ENCODE results near the gene CAPN11. TPM values are rescaled to one million over a fixed set of nuclear protein-coding genes. Genes with fewer than 3 reads are reported as not detected.

Gene CAPN11
- total and polyA plus RNA-seq, 9 of the 15 experiments (the other 6 are each of a cell fraction or from before 2014, with no cell fraction given) = 0.03 to 0.61 (median 0.17) TPM; not detected in 1

DNA sequence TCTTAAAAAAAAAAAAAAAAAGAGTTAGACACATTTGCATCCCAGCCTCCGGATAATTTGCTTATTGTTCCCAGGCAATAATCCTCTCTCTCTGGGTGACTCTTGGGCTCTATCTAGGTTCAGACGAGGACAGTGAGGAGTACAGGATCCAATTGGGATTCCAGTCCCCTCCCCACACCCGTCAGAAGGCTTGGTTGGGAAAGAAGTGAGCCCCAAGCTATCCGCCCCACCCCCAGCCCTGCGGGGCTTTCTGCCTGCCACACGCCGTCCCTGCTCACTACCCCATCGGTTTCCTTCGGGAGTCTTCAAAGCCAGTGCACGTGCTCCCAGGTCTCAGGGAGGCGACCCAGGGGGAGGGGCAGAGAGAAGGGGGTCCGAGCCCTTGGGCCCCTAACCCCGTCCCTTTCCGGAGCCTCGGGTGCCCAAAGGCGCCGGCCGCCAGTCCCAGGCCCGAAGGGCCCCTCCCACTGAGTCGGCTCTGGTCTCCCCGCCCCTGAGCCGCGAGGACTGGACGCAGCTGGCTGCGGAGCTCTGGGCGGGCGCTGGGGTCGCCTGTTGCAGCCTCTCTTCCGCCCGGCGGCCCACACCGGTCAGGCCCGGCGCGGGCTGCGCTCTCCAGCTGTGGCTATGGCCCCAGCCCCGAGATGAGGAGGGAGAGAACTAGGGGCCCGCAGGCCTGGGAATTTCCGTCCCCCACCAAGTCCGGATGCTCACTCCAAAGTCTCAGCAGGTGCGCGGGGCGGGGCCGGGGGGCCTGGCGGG is 60.6 kb downstream of the CAPN11 start (continued):
- TF ChIP-seq ATF1 (CRISPR knock-in tag; IDR thresholded peaks at IDR 0.05) (no peak), ATF1 (tag; IDR thresholded peaks at IDR 0.05) (peak; percentile 41; the same call in 1 of the 2 replicates), ZSCAN29 (IDR thresholded peaks at IDR 0.05) (0 out of 2 replicates have a peak, but pooled peaks have one; percentile 30), XRCC5 (IDR thresholded peaks at IDR 0.05; ENCODE audit: low read depth, low read length) (peak; percentile 78; the same call in 1 of the 2 replicates), NRF1 (conservative IDR thresholded peaks at IDR 0.05 in 1 of 2, IDR thresholded peaks at IDR 0.05 in 1 of 2) (peak; percentile 77 to 79), PYGO2 (tag; IDR thresholded peaks at IDR 0.05) (no peak), ZNF586 (CRISPR knock-in tag; conservative IDR thresholded peaks at IDR 0.05) (no peak), ZNF583 (CRISPR knock-in tag; IDR thresholded peaks at IDR 0.05) (0 out of 2 replicates have a peak, but pooled peaks have one; percentile 38), KDM2B (CRISPR knock-in tag; IDR thresholded peaks at IDR 0.05) (0 out of 2 replicates have a peak, but pooled peaks have one; percentile 21), ZNF79 (CRISPR knock-in tag; IDR thresholded peaks at IDR 0.05; ENCODE audit: low read depth) (no peak), SAFB2 (IDR thresholded peaks at IDR 0.05; ENCODE audit: borderline replicate concordance, low read depth, low read length, severe bottlenecking) (no peak)
- TF ChIP-seq, protein P1, sequence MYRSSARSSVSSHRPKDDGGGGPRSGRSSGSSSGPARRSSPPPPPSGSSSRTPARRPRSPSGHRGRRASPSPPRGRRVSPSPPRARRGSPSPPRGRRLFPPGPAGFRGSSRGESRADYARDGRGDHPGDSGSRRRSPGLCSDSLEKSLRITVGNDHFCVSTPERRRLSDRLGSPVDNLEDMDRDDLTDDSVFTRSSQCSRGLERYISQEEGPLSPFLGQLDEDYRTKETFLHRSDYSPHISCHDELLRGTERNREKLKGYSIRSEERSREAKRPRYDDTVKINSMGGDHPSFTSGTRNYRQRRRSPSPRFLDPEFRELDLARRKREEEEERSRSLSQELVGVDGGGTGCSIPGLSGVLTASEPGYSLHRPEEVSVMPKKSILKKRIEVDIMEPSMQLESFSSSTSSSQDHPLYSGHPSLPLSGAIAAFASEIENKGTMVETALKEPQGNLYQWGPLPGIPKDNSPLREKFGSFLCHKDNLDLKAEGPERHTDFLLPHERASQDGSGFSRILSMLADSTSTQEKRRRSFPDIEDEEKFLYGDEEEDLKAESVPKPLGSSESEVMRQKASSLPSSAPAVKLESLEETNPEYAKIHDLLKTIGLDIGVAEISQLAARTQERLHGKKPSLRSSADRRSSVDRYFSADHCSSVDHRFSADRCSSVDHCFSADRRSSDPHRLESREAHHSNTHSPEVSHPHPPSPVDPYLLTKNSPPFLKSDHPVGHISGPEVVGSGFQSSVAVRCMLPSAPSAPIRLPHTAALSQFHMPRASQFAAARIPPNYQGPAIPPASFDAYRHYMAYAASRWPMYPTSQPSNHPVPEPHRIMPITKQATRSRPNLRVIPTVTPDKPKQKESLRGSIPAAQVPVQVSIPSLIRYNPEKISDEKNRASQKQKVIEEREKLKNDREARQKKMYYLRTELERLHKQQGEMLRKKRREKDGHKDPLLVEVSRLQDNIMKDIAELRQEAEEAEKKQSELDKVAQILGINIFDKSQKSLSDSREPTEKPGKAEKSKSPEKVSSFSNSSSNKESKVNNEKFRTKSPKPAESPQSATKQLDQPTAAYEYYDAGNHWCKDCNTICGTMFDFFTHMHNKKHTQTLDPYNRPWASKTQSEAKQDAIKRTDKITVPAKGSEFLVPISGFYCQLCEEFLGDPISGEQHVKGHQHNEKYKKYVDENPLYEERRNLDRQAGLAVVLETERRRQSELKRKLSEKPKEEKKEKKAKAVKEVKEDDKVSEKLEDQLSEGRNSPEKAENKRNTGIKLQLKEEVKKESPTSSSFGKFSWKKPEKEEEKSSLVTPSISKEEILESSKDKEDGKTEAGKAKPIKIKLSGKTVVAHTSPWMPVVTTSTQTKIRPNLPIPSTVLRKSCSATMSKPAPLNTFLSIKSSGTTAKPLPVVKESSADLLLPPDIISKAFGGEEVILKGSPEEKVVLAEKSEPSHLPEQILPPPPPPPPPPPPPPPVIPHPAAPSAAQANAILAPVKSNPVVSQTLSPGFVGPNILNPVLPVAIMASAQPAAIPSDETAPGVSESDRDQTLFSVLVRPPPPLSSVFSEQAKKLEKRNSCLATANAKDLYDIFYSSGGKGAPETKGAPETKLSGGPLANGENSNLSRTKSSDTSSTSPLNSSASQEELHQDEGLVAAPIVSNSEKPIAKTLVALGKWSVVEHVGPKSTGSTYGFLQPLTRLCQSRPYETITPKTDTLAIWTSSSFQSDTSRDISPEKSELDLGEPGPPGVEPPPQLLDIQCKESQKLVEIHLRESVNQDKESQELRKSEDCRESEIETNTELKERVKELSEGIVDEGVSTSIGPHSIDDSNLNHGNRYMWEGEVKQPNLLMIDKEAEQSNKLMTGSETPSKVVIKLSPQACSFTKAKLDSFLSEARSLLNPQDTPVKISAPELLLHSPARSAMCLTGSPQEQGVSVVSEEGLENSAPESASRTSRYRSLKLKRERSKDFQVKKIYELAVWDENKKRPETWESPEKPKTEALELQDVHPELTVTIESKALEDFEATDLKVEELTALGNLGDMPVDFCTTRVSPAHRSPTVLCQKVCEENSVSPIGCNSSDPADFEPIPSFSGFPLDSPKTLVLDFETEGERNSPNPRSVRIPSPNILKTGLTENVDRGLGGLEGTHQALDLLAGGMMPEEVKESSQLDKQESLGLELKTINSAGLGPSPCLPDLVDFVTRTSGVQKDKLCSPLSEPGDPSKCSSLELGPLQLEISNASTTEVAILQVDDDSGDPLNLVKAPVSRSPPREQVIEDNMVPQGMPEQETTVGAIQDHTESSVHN (IDR thresholded peaks at IDR 0.05; ENCODE audit: borderline replicate concordance in 1 of 2, low read depth in 1 of 2) = no peak
- TF ChIP-seq, protein P2, sequence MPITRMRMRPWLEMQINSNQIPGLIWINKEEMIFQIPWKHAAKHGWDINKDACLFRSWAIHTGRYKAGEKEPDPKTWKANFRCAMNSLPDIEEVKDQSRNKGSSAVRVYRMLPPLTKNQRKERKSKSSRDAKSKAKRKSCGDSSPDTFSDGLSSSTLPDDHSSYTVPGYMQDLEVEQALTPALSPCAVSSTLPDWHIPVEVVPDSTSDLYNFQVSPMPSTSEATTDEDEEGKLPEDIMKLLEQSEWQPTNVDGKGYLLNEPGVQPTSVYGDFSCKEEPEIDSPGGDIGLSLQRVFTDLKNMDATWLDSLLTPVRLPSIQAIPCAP (CRISPR knock-in tag; IDR thresholded peaks at IDR 0.05; ENCODE audit: borderline replicate concordance) = no peak
- TF ChIP-seq, protein P3, sequence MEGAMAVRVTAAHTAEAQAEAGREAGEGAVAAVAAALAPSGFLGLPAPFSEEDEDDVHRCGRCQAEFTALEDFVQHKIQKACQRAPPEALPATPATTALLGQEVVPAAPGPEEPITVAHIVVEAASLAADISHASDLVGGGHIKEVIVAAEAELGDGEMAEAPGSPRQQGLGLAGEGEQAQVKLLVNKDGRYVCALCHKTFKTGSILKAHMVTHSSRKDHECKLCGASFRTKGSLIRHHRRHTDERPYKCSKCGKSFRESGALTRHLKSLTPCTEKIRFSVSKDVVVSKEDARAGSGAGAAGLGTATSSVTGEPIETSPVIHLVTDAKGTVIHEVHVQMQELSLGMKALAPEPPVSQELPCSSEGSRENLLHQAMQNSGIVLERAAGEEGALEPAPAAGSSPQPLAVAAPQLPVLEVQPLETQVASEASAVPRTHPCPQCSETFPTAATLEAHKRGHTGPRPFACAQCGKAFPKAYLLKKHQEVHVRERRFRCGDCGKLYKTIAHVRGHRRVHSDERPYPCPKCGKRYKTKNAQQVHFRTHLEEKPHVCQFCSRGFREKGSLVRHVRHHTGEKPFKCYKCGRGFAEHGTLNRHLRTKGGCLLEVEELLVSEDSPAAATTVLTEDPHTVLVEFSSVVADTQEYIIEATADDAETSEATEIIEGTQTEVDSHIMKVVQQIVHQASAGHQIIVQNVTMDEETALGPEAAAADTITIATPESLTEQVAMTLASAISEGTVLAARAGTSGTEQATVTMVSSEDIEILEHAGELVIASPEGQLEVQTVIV (CRISPR knock-in tag; IDR thresholded peaks at IDR 0.05; ENCODE audit: borderline replicate concordance) = no peak
- TF ChIP-seq, protein P4, sequence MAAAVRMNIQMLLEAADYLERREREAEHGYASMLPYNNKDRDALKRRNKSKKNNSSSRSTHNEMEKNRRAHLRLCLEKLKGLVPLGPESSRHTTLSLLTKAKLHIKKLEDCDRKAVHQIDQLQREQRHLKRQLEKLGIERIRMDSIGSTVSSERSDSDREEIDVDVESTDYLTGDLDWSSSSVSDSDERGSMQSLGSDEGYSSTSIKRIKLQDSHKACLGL (CRISPR knock-in tag; IDR thresholded peaks at IDR 0.05; ENCODE audit: borderline replicate concordance, poor library complexity, severe bottlenecking) = no peak

Data from K562 (cell line).